Hematopoietic multipotent progenitor cell treated with erythropoietin and hydrocortisone succinate and interleukin-3 and kit ligand, for 4 days (in vitro differentiated cells): ENCODE results near the gene TRIM49.
"Not testable (repeated sequence)": the region's sequence is repeated elsewhere in the genome, so short reads cannot be mapped to it uniquely, and the experiment has no call there.

ENCODE experiments used
- DNase-seq: peaks from one replicate; pipeline ENCODE4 v3.0.0-alpha.2; 2015

The TRIM49 gene

GRCh38 chr11:89808475-89808874 lies at the start of gene TRIM49:
Gene TRIM49 (minus strand): TSS chr11:89808575. CDS start chr11:89804469, 4,106 bp downstream.
- DNase-seq, result not testable (repeated sequence)

GRCh38 chr11:89826694-89827093 lies 18.3 kb upstream of the TRIM49 start:
- not testable (repeated sequence) for DNase-seq

GRCh38 chr11:89820008-89820407 lies 11.6 kb upstream of the TRIM49 start:
- not testable (repeated sequence) for DNase-seq

GRCh38 chr11:89813535-89813934 lies 5.2 kb upstream of the TRIM49 start:
- not testable (repeated sequence) for DNase-seq

GRCh38 chr11:89787506-89788063 lies 20.8 kb downstream of the TRIM49 start:
- not testable (repeated sequence) for DNase-seq

- DNase-seq, result not testable (repeated sequence)
These were observed 22.6 kb downstream of the TRIM49 start for GRCh38 chr11:89785726-89786125.

- DNase-seq, result not testable (repeated sequence)
These were observed 57.6 kb downstream of the TRIM49 start for GRCh38 chr11:89750822-89751221.
